Measurements from ENCODE around the gene ZNF212.
"Not testable (repeated sequence)": the region's sequence is repeated elsewhere in the genome, so short reads cannot be mapped to it uniquely, and the experiment has no call there.

ZNF212 gene

GRCh38 chr7:149220534-149220933 is 18.9 kb upstream of the ZNF212 start:
- TF ChIP-seq CTCF (IDR thresholded peaks at IDR 0.05; ENCODE audit: extremely low read depth, insufficient read depth, missing control alignments), result no peak
- in situ Hi-C loops (cut with MboI; ENCODE audit: low pct_unique_long_range_greater_than_20kb, low sequenced_read_pairs, unreplicated experiment), result no loop called here
- DNase-seq (ENCODE audit: low spot score), result no peak

DNA sequence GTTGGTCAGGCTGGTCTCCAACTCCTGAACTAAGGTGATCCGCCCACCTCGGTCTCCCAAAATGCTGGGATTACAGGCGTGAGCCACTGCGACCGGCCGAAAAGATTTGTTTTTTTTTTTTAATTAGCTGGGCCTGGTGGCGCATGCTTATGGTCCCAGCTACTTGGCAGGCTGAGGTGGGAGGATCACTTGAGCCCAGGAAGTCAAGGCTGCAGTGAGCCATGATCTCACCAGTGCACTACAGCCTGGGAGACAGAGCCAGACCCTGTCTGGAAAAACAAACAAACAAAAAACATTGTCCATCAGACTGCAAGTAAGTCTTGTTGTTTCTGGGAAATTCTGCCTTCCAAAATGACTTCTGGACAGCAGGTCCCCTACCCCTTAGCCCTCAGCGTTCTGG is 16.3 kb upstream of the ZNF212 start:
- no peak for TF ChIP-seq CTCF (IDR thresholded peaks at IDR 0.05; ENCODE audit: extremely low read depth, insufficient read depth, missing control alignments)
- in situ Hi-C loops (cut with MboI; ENCODE audit: low pct_unique_long_range_greater_than_20kb, low sequenced_read_pairs, unreplicated experiment), result no loop called here
- DNase-seq (ENCODE audit: low spot score), result no peak

DNA sequence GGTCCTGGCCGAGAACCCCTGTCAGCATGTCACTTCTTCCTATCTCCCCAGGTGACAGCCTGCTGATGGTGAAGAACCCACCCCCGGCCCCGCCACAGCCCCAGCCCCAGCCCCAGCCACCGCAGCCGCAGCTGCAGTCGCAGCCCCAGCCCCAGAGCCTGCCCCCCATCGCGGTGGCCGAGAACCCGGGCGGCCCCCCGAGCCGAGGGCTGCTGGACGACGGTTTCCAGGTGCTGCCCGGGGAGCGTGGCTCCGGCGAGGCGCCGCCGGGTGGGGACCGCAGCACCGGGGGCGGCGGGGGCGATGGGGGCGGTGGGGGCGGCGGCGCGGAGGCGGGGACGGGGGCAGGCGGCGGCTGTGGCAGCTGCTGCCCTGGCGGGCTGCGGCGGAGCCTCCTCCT is 15.7 kb upstream of the ZNF212 start:
- in situ Hi-C loops (cut with MboI; ENCODE audit: low pct_unique_long_range_greater_than_20kb, low sequenced_read_pairs, unreplicated experiment), result no loop called here
- no peak for DNase-seq (ENCODE audit: low spot score)
- TF ChIP-seq CTCF (IDR thresholded peaks at IDR 0.05; ENCODE audit: extremely low read depth, insufficient read depth, missing control alignments), result no peak

- TF ChIP-seq CTCF (IDR thresholded peaks at IDR 0.05; ENCODE audit: extremely low read depth, insufficient read depth, missing control alignments), result no peak
- in situ Hi-C loops (cut with MboI; ENCODE audit: low pct_unique_long_range_greater_than_20kb, low sequenced_read_pairs, unreplicated experiment), result no loop called here
- DNase-seq (ENCODE audit: low spot score), result no peak
Observed at GRCh38 chr7:149224352-149224751, 15.1 kb upstream of the ZNF212 start.

DNA sequence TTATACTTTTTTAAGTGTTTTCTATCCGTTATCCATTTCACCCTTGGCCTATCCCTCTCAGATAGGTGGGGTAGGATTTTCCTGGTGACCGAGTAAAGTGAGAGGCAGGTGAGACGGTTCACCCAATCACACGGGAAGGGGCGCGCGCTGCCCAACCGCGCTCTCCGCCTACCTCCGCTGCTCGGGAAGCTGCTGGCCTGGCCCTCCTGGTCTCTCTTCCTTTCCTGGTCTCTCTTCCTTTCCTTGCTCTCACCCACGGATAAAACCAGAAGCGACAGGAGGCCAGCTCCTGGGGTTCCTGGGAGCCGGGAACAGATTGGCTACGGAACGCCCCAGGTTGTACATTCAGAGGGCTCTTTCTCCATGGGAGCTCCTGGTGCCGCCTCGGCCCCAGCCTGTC is 14.3 kb upstream of the ZNF212 start:
- DNase-seq (ENCODE audit: low spot score), result no peak
- no peak for TF ChIP-seq CTCF (IDR thresholded peaks at IDR 0.05; ENCODE audit: extremely low read depth, insufficient read depth, missing control alignments)
- in situ Hi-C loops (cut with MboI; ENCODE audit: low pct_unique_long_range_greater_than_20kb, low sequenced_read_pairs, unreplicated experiment), result no loop called here

DNA sequence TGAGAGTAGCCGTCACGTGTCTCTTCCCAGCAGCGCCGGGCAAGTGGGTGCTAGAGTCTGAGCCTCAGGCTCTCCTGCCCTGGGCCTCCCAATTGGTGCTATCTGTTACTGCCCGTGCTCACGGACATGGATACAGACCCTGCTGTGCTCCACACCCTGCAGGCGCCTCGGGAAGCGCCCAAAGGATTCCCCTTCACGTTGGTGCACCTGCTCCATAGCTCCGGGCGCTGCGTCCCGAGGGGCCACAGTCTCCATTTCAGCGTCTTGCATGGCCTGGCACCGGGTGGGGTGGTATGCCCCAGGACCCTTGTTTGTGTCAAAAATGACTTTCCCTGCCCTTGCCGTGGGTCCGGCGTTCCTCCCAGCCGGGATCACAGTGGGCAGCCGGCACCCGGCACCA is 13.8 kb upstream of the ZNF212 start:
- in situ Hi-C loops (cut with MboI; ENCODE audit: low pct_unique_long_range_greater_than_20kb, low sequenced_read_pairs, unreplicated experiment), result no loop called here
- DNase-seq (ENCODE audit: low spot score), result no peak
- no peak for TF ChIP-seq CTCF (IDR thresholded peaks at IDR 0.05; ENCODE audit: extremely low read depth, insufficient read depth, missing control alignments)

DNA sequence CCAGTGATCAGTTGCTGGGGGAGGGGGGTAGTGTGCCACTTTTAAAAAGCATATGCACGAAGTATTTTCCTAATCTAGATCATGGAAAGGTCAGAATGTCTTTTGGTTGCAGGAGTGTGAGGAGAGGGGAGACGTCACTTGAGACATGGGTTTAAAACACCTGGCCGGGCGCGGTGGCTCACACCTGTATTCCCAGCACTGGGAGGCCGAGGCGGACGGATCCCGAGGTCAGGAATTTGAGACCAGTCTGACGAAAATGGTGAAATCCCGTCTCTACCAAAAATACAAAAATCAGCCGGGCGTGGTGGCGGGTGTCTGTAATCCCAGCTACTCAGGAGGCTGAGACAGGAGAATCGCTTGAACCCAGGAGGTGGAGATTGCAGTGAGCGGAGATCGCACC is 13.1 kb upstream of the ZNF212 start:
- in situ Hi-C loops (cut with MboI; ENCODE audit: low pct_unique_long_range_greater_than_20kb, low sequenced_read_pairs, unreplicated experiment); DNase-seq (ENCODE audit: low spot score): not testable (repeated sequence)

Data from GM13977 (cell line).